ENCODE data around the gene PIGU. TPM values are rescaled to one million over a fixed set of nuclear protein-coding genes. Genes with fewer than 3 reads are reported as not detected.
"Not testable (repeated sequence)": the region's sequence is repeated elsewhere in the genome, so short reads cannot be mapped to it uniquely, and the experiment has no call there.

PIGU gene
- total and polyA plus RNA-seq, 2 experiments from 2014 or later = 21.2 to 21.6 TPM

DNA sequence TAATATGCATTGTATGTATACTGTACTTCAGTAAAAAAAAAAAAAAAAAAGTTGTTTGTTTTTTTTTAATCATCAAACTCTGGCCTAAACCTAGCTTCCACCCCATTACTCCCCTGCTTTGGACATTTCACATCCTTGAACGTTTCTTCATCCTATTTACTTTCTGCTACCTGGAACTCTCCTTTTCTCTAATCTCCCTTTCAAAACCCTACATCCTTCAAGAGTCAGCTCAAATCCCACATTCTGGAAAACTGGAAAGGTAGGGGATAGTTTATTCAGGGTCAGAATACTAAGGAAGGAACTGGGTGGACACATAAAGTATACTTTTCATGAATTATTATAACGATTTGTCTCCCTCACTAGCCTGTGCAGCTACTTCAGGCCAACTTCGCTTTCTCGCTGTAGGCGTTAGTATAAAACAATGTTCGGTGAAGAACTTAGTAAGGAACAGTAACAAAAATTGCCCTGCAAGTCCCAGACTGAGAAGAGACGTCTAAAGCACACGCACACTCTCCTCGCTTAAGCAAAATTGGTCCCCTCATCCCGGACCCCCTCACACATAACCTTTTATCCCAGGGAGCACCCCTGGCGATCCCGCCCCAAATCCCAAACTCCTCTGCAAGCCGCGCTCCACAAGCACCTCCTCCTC is 775 bp downstream of the PIGU start:
- Histone ChIP-seq H3K9me3 (ENCODE audit: low read depth) (no peaks in the 10 kb centered on the region), H3K79me2 (ENCODE audit: insufficient read depth) (peaks cover 43% of the 10 kb centered on the region), H3K27me3 (replicated peaks; ENCODE audit: insufficient read depth) (no peaks in the 10 kb centered on the region), H3F3A (ENCODE audit: insufficient read depth) (peaks cover 4% of the 10 kb centered on the region; the same call in 1 of the 2 replicates), H3K4me1 (ENCODE audit: insufficient read depth) (0 out of 2 replicates have a peak, but pooled peaks cover 6% of the 10 kb centered on the region), H3K9me2 (ENCODE audit: insufficient read depth) (no peaks in the 10 kb centered on the region), H2AFZ (peak overlapping the region; percentile 87), H3K4me3 (peak overlapping the region; percentile 89), H3K36me3 (ENCODE audit: low read depth) (no peaks in the 10 kb centered on the region), H4K20me1 (ENCODE audit: insufficient read depth) (no peaks in the 10 kb centered on the region), H3K27ac (peak overlapping the region; percentile 40), H3K4me2 (ENCODE audit: unreplicated experiment) (peak overlapping the region; percentile 92), H3K9ac (peak overlapping the region; percentile 77)
- in situ Hi-C loops (cut with MboI) = no loop called here
- WGBS, 2 experiments (ENCODE audit: low coverage in 1 of 2, low lambda C conversion rate in 2 of 2, missing lambda C conversion rate in 2 of 2) = 1 to 3% methylated on average over 13 to 14 of the region's 14 CpGs
- TF ChIP-seq EZH2 (IDR thresholded peaks at IDR 0.05; ENCODE audit: insufficient read depth, poor library complexity, severe bottlenecking) (no peak), EZH2phosphoT487 (IDR thresholded peaks at IDR 0.05; ENCODE audit: insufficient read depth, low read depth) (no peak)
- no peak for DNase-seq

DNA sequence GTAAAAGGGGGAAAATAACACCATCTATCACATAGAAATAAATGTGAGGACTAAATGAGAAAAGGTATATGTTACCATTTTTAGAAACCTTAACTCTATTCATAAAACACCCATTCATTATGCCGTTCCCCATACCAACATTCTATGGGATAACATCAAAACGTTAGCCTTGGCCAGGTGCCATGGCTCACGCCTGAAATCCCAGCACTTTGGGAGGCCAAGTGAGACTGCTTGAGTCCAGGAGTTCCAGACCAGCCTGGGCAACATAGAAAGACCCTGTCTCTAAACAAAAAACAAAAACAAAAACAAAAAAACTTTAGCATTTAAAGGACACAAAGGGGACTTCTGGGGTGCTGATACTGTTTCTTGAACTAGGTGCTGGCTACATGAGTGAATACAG is 1.3 kb downstream of the PIGU start:
- Histone ChIP-seq H2AFZ (0 out of 2 replicates have a peak overlapping the region, but pooled peaks have one; percentile 87), H3K4me2 (ENCODE audit: unreplicated experiment) (peak overlapping the region; percentile 92)

DNA sequence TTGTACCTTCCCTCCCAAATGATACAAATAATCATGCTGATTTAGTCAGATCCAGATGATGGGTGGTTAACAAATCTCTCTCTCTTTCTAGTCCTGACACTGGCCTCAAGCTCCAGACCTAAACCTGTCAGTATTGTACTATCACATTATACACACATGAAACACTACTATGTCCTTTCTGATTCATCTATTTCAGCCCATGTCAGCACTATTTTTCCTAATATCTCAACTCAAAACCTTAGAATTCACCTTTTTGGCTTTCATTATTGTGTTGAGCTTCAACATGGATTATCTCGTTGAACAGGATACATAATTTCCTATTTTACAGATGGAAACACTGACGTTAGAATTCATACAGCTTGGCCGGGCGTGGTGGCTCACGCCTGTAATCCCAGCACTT is 3.5 kb downstream of the PIGU start:
- DNase-seq = no peak
- in situ Hi-C loops (cut with MboI) = no loop called here
- peaks cover 4% of the 10 kb centered on the region; the same call in 1 of the 2 replicates for H3F3A ChIP-seq (ENCODE audit: insufficient read depth)
- no peaks in the 10 kb centered on the region for H3K36me3 ChIP-seq (ENCODE audit: low read depth)
- H3K27ac ChIP-seq = no peak overlapping the region
- H3K4me2 ChIP-seq (ENCODE audit: unreplicated experiment) = no peak overlapping the region
- no peaks in the 10 kb centered on the region for H4K20me1 ChIP-seq (ENCODE audit: insufficient read depth)
- no peak overlapping the region for H3K4me3 ChIP-seq
- TF ChIP-seq EZH2 (IDR thresholded peaks at IDR 0.05; ENCODE audit: insufficient read depth, poor library complexity, severe bottlenecking) = no peak
- TF ChIP-seq EZH2phosphoT487 (IDR thresholded peaks at IDR 0.05; ENCODE audit: insufficient read depth, low read depth) = no peak
- H3K9ac ChIP-seq = no peak overlapping the region
- 0 out of 2 replicates have a peak, but pooled peaks cover 6% of the 10 kb centered on the region for H3K4me1 ChIP-seq (ENCODE audit: insufficient read depth)
- 96% methylated on average over 5 of the region's 5 CpGs for WGBS, 2 experiments (ENCODE audit: low coverage in 1 of 2, low lambda C conversion rate in 2 of 2, missing lambda C conversion rate in 2 of 2)
- no peaks in the 10 kb centered on the region for H3K9me3 ChIP-seq (ENCODE audit: low read depth)
- no peaks in the 10 kb centered on the region for H3K27me3 ChIP-seq (replicated peaks; ENCODE audit: insufficient read depth)
- H3K79me2 ChIP-seq (ENCODE audit: insufficient read depth) = peaks cover 43% of the 10 kb centered on the region
- no peaks in the 10 kb centered on the region for H3K9me2 ChIP-seq (ENCODE audit: insufficient read depth)
- no peak overlapping the region for H2AFZ ChIP-seq

More for the DNA sequence above, 1.3 kb downstream of the PIGU start:
- peak overlapping the region; percentile 77; the same call in 1 of the 2 replicates for H3K9ac ChIP-seq
- H3K36me3 ChIP-seq (ENCODE audit: low read depth) = no peaks in the 10 kb centered on the region
- WGBS, 2 experiments (ENCODE audit: low coverage in 1 of 2, low lambda C conversion rate in 2 of 2, missing lambda C conversion rate in 2 of 2) = 31 to 40% methylated on average over 3 of the region's 3 CpGs
- no peaks in the 10 kb centered on the region for H4K20me1 ChIP-seq (ENCODE audit: insufficient read depth)
- H3K27ac ChIP-seq = no peak overlapping the region
- H3K27me3 ChIP-seq (replicated peaks; ENCODE audit: insufficient read depth) = no peaks in the 10 kb centered on the region
- in situ Hi-C loops (cut with MboI) = no loop called here
- TF ChIP-seq EZH2 (IDR thresholded peaks at IDR 0.05; ENCODE audit: insufficient read depth, poor library complexity, severe bottlenecking) (no peak), EZH2phosphoT487 (IDR thresholded peaks at IDR 0.05; ENCODE audit: insufficient read depth, low read depth) (no peak)
- DNase-seq = no peak
- no peaks in the 10 kb centered on the region for H3K9me3 ChIP-seq (ENCODE audit: low read depth)
- peaks cover 4% of the 10 kb centered on the region; the same call in 1 of the 2 replicates for H3F3A ChIP-seq (ENCODE audit: insufficient read depth)
- no peaks in the 10 kb centered on the region for H3K9me2 ChIP-seq (ENCODE audit: insufficient read depth)
- H3K4me1 ChIP-seq (ENCODE audit: insufficient read depth) = 0 out of 2 replicates have a peak, but pooled peaks cover 6% of the 10 kb centered on the region
- H3K4me3 ChIP-seq = peak overlapping the region; percentile 89
- H3K79me2 ChIP-seq (ENCODE audit: insufficient read depth) = peaks cover 43% of the 10 kb centered on the region

GRCh38 chr20:34669094-34669493 is 7.8 kb downstream of the PIGU start:
- in situ Hi-C loops (cut with MboI) = no loop called here
- no peaks in the 10 kb centered on the region for H3F3A ChIP-seq (ENCODE audit: insufficient read depth)
- H3K4me3 ChIP-seq = no peak overlapping the region
- no peak for DNase-seq
- H3K9ac ChIP-seq = no peak overlapping the region
- no peaks in the 10 kb centered on the region for H3K36me3 ChIP-seq (ENCODE audit: low read depth)
- WGBS, 2 experiments (ENCODE audit: low coverage in 1 of 2, low lambda C conversion rate in 2 of 2, missing lambda C conversion rate in 2 of 2) = 97 to 100% methylated on average over 1 of the region's 1 CpG
- H3K4me1 ChIP-seq (ENCODE audit: insufficient read depth) = no peaks in the 10 kb centered on the region
- no peaks in the 10 kb centered on the region for H3K9me2 ChIP-seq (ENCODE audit: insufficient read depth)
- H2AFZ ChIP-seq = no peak overlapping the region
- TF ChIP-seq EZH2phosphoT487 (IDR thresholded peaks at IDR 0.05; ENCODE audit: insufficient read depth, low read depth) = no peak
- TF ChIP-seq EZH2 (IDR thresholded peaks at IDR 0.05; ENCODE audit: insufficient read depth, poor library complexity, severe bottlenecking) = no peak
- H3K4me2 ChIP-seq (ENCODE audit: unreplicated experiment) = no peak overlapping the region
- H4K20me1 ChIP-seq (ENCODE audit: insufficient read depth) = no peaks in the 10 kb centered on the region
- H3K79me2 ChIP-seq (ENCODE audit: insufficient read depth) = peaks cover 31% of the 10 kb centered on the region
- H3K27ac ChIP-seq = no peak overlapping the region
- H3K27me3 ChIP-seq (replicated peaks; ENCODE audit: insufficient read depth) = no peaks in the 10 kb centered on the region
- H3K9me3 ChIP-seq (ENCODE audit: low read depth) = no peaks in the 10 kb centered on the region

DNA sequence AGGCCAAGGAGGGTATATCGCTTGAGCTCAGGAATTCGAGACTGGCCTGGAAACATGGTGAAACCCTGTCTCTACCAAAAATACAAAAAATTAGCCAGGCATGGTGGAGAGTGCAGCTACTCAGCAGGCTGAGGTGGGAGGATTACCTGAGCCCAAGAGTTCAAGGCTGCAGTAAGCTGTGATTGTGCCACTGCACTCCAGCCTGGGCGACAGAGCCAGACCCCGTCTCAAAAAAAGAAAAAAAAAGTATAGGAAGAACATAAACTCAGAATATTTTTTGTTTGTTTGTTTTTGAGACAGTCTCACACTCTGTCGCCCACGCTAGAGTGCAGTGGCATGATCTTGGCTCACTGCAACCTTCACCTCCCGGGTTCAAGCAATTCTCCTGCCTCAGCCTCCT is 12.1 kb downstream of the PIGU start:
- DNase-seq; H3K9me3 ChIP-seq (ENCODE audit: low read depth); H3K4me3 ChIP-seq; H3K9me2 ChIP-seq (ENCODE audit: insufficient read depth); H3K27ac ChIP-seq; H3K4me2 ChIP-seq (ENCODE audit: unreplicated experiment); H3K9ac ChIP-seq; H3K4me1 ChIP-seq (ENCODE audit: insufficient read depth); H3K27me3 ChIP-seq (replicated peaks; ENCODE audit: insufficient read depth); H3F3A ChIP-seq (ENCODE audit: insufficient read depth); H3K79me2 ChIP-seq (ENCODE audit: insufficient read depth); H3K36me3 ChIP-seq (ENCODE audit: low read depth); H2AFZ ChIP-seq; in situ Hi-C loops (cut with MboI); H4K20me1 ChIP-seq (ENCODE audit: insufficient read depth): not testable (repeated sequence)
- 90 to 97% methylated on average over 7 of the region's 7 CpGs for WGBS, 2 experiments (ENCODE audit: low coverage in 1 of 2, low lambda C conversion rate in 2 of 2, missing lambda C conversion rate in 2 of 2)
